ENCODE measurements around the gene MAST2. TPM values are rescaled to one million over a fixed set of nuclear protein-coding genes. Genes with fewer than 3 reads are reported as not detected.

The MAST2 gene
- total and polyA plus RNA-seq, 2 of the 4 experiments (the other 2 are of a cell fraction) = 14.2 to 41.0 TPM

GRCh38 chr1:46058936-46059335 is 255.5 kb downstream of the MAST2 start:
- H3K36me3 ChIP-seq (ENCODE audit: control insufficient read depth, insufficient read depth, low read length) = peaks cover 2% of the 10 kb centered on the region; the same call in 1 of the 2 replicates
- H3K79me1 ChIP-seq (ENCODE audit: low read depth in 1 of 2, low read length in 2 of 2) = no peaks in the 10 kb centered on the region
- no peak overlapping the region for H4K5ac ChIP-seq (ENCODE audit: low read depth, low read length)
- H2AFZ ChIP-seq (replicated peaks; ENCODE audit: low read length, poor library complexity) = no peak overlapping the region
- no peak overlapping the region for H2BK20ac ChIP-seq (ENCODE audit: low read depth, low read length)
- H2BK15ac ChIP-seq (ENCODE audit: low read depth, low read length) = no peak overlapping the region
- no peak overlapping the region for H3K23ac ChIP-seq (ENCODE audit: low read depth, low read length)
- H3K56ac ChIP-seq (ENCODE audit: extremely low read depth, insufficient read depth, low read length) = no peak overlapping the region
- no peak overlapping the region for H2BK5ac ChIP-seq (ENCODE audit: low read depth, low read length, poor library complexity, severe bottlenecking)
- H3K18ac ChIP-seq (ENCODE audit: low read depth, low read length) = no peak overlapping the region
- no peak for TF ChIP-seq ELK1 (IDR thresholded peaks at IDR 0.05; ENCODE audit: borderline replicate concordance, low read depth, low read length)
- no peak for TF ChIP-seq CEBPB (IDR thresholded peaks at IDR 0.05; ENCODE audit: low read depth, low read length)
- no peak for TF ChIP-seq MAFK (IDR thresholded peaks at IDR 0.05; ENCODE audit: low read depth, low read length)
- no peak for TF ChIP-seq MAZ (IDR thresholded peaks at IDR 0.05; ENCODE audit: borderline replicate concordance, low read depth, low read length)
- TF ChIP-seq BHLHE40 (IDR thresholded peaks at IDR 0.05; ENCODE audit: low read depth, low read length) = no peak
- no peak for TF ChIP-seq RAD21 (IDR thresholded peaks at IDR 0.05; ENCODE audit: low read length)
- no peak for TF ChIP-seq SMC3 (IDR thresholded peaks at IDR 0.05; ENCODE audit: low read depth, low read length)
- TF ChIP-seq POLR2A (IDR thresholded peaks at IDR 0.05; ENCODE audit: low read depth, low read length) = no peak
- no peak overlapping the region for H3K14ac ChIP-seq (replicated peaks; ENCODE audit: low read depth, low read length)
- H2BK120ac ChIP-seq (ENCODE audit: low read depth, low read length) = no peak overlapping the region
- H3K9ac ChIP-seq (ENCODE audit: low read depth, low read length) = no peak overlapping the region
- no TSS peak for BruUV-seq (replicated peaks)
- H3K9me3 ChIP-seq (ENCODE audit: control insufficient read depth, insufficient read depth, low read length) = no peaks in the 10 kb centered on the region
- H3K4me3 ChIP-seq (ENCODE audit: insufficient read depth, low read depth, low read length) = no peak overlapping the region
- no peak overlapping the region for H3K4me2 ChIP-seq (ENCODE audit: low read depth, low read length)
- H4K91ac ChIP-seq (ENCODE audit: insufficient read depth, low read depth, low read length) = no peak overlapping the region
- no peaks in the 10 kb centered on the region; the same call in 1 of the 2 replicates for H3K9me1 ChIP-seq (ENCODE audit: insufficient read depth, low read length)
- H4K20me1 ChIP-seq (ENCODE audit: insufficient read depth, low read length) = no peaks in the 10 kb centered on the region
- no peak overlapping the region for H3K4ac ChIP-seq (ENCODE audit: low read depth, low read length)
- ATAC-seq (ENCODE audit: low read depth) (no peak), DNase-seq (no peak)
- H3K27me3 ChIP-seq (ENCODE audit: control insufficient read depth, insufficient read depth, low read length) = no peaks in the 10 kb centered on the region
- no peak overlapping the region for H4K8ac ChIP-seq (ENCODE audit: low read depth in 2 of 2, low read length in 2 of 2)
- CTCF ChIA-PET = no interaction called here
- no peak overlapping the region for H2AK5ac ChIP-seq (ENCODE audit: low read depth, low read length)
- no peak overlapping the region for H3K27ac ChIP-seq (ENCODE audit: insufficient read depth, low read length)
- dilution Hi-C loops (cut with HindIII; ENCODE audit: low sequenced_read_pairs, unreplicated experiment) = no loop called here
- no peak overlapping the region for H2AK9ac ChIP-seq (replicated peaks; ENCODE audit: low read depth, low read length, poor library complexity)
- in situ Hi-C loops (cut with MboI; ENCODE audit: low sequenced_read_pairs) = no loop called here
- no peaks in the 10 kb centered on the region for H3K4me1 ChIP-seq (ENCODE audit: control insufficient read depth, insufficient read depth, low read length)
- POLR2A ChIA-PET (ENCODE audit: unreplicated experiment) = no interaction called here
- WGBS, 2 experiments (ENCODE audit: extremely low coverage in 2 of 2, insufficient read length in 1 of 2) = no CpG with 5 or more reads among the region's 5 CpGs
- intact Hi-C loops (cut with micrococcal nuclease) = loop anchor here (5.0 kb wide), 1 partner anchor 118 kb away; the partner anchor contains the start of genes P3R3URF and TSPAN1

All from IMR-90 (cell line).